ENCODE measurements around the gene CYP2W1. TPM values are rescaled to one million over a fixed set of nuclear protein-coding genes. Genes with fewer than 3 reads are reported as not detected.
A peak's percentile ranks its signal among the peaks of the same experiment; 100 is the strongest.

CYP2W1 gene
- total RNA-seq, 6 experiments from 2014 or later, result 0.15 to 0.25 TPM; not detected in 4

GRCh38 chr7:974172-974571, 8.8 kb upstream of the CYP2W1 start:
- Mint-ChIP-seq H3K4me1 (ENCODE audit: low read depth) (peaks cover 5% of the 10 kb centered on the region), H3K9me3 (no peaks in the 10 kb centered on the region), H3K27me3 (ENCODE audit: insufficient read depth) (peaks cover 4% of the 10 kb centered on the region; the same call in 1 of the 2 replicates), H3K36me3 (ENCODE audit: low read depth) (peaks cover 10% of the 10 kb centered on the region), H3K27ac (peak overlapping the region; percentile 85), H3K4me3 (peak overlapping the region; percentile 96)
- no peak for DNase-seq
- TF ChIP-seq, protein P1, sequence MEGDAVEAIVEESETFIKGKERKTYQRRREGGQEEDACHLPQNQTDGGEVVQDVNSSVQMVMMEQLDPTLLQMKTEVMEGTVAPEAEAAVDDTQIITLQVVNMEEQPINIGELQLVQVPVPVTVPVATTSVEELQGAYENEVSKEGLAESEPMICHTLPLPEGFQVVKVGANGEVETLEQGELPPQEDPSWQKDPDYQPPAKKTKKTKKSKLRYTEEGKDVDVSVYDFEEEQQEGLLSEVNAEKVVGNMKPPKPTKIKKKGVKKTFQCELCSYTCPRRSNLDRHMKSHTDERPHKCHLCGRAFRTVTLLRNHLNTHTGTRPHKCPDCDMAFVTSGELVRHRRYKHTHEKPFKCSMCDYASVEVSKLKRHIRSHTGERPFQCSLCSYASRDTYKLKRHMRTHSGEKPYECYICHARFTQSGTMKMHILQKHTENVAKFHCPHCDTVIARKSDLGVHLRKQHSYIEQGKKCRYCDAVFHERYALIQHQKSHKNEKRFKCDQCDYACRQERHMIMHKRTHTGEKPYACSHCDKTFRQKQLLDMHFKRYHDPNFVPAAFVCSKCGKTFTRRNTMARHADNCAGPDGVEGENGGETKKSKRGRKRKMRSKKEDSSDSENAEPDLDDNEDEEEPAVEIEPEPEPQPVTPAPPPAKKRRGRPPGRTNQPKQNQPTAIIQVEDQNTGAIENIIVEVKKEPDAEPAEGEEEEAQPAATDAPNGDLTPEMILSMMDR (IDR thresholded peaks at IDR 0.05), result no peak

- H3K4me1 Mint-ChIP-seq (ENCODE audit: low read depth), result peaks cover 5% of the 10 kb centered on the region
- TF ChIP-seq, protein P1 (IDR thresholded peaks at IDR 0.05), result no peak
- peak; percentile 83 for DNase-seq
- H3K9me3 Mint-ChIP-seq, result no peaks in the 10 kb centered on the region
- peaks cover 4% of the 10 kb centered on the region for H3K27me3 Mint-ChIP-seq (ENCODE audit: insufficient read depth)
- H3K36me3 Mint-ChIP-seq (ENCODE audit: low read depth), result peaks cover 10% of the 10 kb centered on the region
- peak within 1 kb of the TSS; percentile 85 for H3K27ac Mint-ChIP-seq
- peak within 1 kb of the TSS; percentile 96 for H3K4me3 Mint-ChIP-seq
Observed at GRCh38 chr7:974820-975681, 7.9 kb upstream of the CYP2W1 start, which contains the start of gene COX19. Gene COX19 (minus strand): TSS chr7:975549. CDS start chr7:975509, 40 bp downstream.

- peaks cover 5% of the 10 kb centered on the region for H3K4me1 Mint-ChIP-seq (ENCODE audit: low read depth)
- H3K4me3 Mint-ChIP-seq, result peak overlapping the region; percentile 96
- TF ChIP-seq, protein P1 (IDR thresholded peaks at IDR 0.05), result no peak
- H3K27me3 Mint-ChIP-seq (ENCODE audit: insufficient read depth), result peaks cover 7% of the 10 kb centered on the region
- DNase-seq, result no peak
- peaks cover 8% of the 10 kb centered on the region for H3K36me3 Mint-ChIP-seq (ENCODE audit: low read depth)
- no peak overlapping the region for H3K27ac Mint-ChIP-seq
- H3K9me3 Mint-ChIP-seq, result no peaks in the 10 kb centered on the region
Observed at GRCh38 chr7:975702-976473, 7.1 kb upstream of the CYP2W1 start.

GRCh38 chr7:976901-977325, 6.1 kb upstream of the CYP2W1 start:
- Mint-ChIP-seq H3K4me1 (ENCODE audit: low read depth) (no peaks in the 10 kb centered on the region), H3K9me3 (no peaks in the 10 kb centered on the region)

More at GRCh38 chr7:976901-977325, 6.1 kb upstream of the CYP2W1 start:
- Mint-ChIP-seq H3K4me3 (no peak overlapping the region), H3K36me3 (ENCODE audit: low read depth) (peaks cover 2% of the 10 kb centered on the region; the same call in 1 of the 2 replicates), H3K27ac (no peak overlapping the region), H3K27me3 (ENCODE audit: insufficient read depth) (peaks cover 11% of the 10 kb centered on the region)
- TF ChIP-seq, protein P1 (IDR thresholded peaks at IDR 0.05), result no peak
- DNase-seq, result no peak
